Ovary (tissue), 3 donors: ENCODE measurements around the gene TAPBP.

Experiments
- CTCF ChIP-seq, 3 donors: fragments of 450-650 bp in 2 of 3; fragments of 200-600 bp in 1 of 3; IDR thresholded peaks; one replicate each; pipeline versions ENCODE4 v1.5.1 to v1.8.0; 2016 to 2022; ENCODE audit warnings: antibody characterized with exemption in 3 of 3, mild to moderate bottlenecking in 1 of 3
- POLR2A ChIP-seq: fragments of 450-650 bp; IDR thresholded peaks from one replicate; pipeline ENCODE4 v1.6.1; 2017; ENCODE audit warnings: antibody characterized with exemption, mild to moderate bottlenecking, moderate library complexity
- donor health status: DM: no; HTN: no; CAD: no.

GRCh38 chr6:33336495-33336894, 22.6 kb upstream of the TAPBP start:
- TF ChIP-seq CTCF (IDR thresholded peaks at IDR 0.05): no peak
- TF ChIP-seq POLR2A: no peak
